GM23248 (cell line): ENCODE data around the gene TNFRSF4.

Source experiments
- EZH2 ChIP-seq: fragments of 200-600 bp; sonication (generic); IDR thresholded peaks from 2 replicates; pipeline ENCODE4 v1.6.1; 2018; ENCODE audit warnings: antibody characterized with exemption, mild to moderate bottlenecking; ENCODE audit not compliant: insufficient read depth, poor library complexity, severe bottlenecking
- EZH2phosphoT487 ChIP-seq: fragments of 200-600 bp; sonication (generic); IDR thresholded peaks from 2 replicates; pipeline ENCODE4 v1.6.1; 2018; ENCODE audit warnings: antibody characterized with exemption, moderate library complexity, mild to moderate bottlenecking, low read depth; ENCODE audit not compliant: insufficient read depth

- TF ChIP-seq EZH2 (no peak), EZH2phosphoT487 (no peak)
Measured at GRCh38 chr1:1230656-1231399, 16.9 kb upstream of the TNFRSF4 start.
